ENCODE results near the gene PAX9.
"Not testable (repeated sequence)": the region's sequence is repeated elsewhere in the genome, so short reads cannot be mapped to it uniquely, and the experiment has no call there.

The PAX9 gene

GRCh38 chr14:36683083-36683724 is 21.5 kb downstream of the PAX9 start:
- ChIA-PET CTCF (interaction anchor here (0.8 kb wide), 1 partner anchor 513 kb away, joined by 3 read pairs; no protein-coding TSS in a partner anchor), POLR2A (no interaction called here)
- no peak for DNase-seq (ENCODE audit: extremely low spot score)
- TF ChIP-seq SP1 (IDR thresholded peaks at IDR 0.05) (no peak), ARNT (IDR thresholded peaks at IDR 0.05) (no peak), TARDBP (IDR thresholded peaks at IDR 0.05) (no peak), BHLHE40 (IDR thresholded peaks at IDR 0.05; ENCODE audit: borderline replicate concordance) (no peak), FOXK2 (IDR thresholded peaks at IDR 0.05) (no peak), FOXM1 (IDR thresholded peaks at IDR 0.05; ENCODE audit: borderline replicate concordance) (no peak), ELF4 (IDR thresholded peaks at IDR 0.05) (no peak), ZNF384 (IDR thresholded peaks at IDR 0.05) (no peak)
- TF ChIP-seq, protein P1, sequence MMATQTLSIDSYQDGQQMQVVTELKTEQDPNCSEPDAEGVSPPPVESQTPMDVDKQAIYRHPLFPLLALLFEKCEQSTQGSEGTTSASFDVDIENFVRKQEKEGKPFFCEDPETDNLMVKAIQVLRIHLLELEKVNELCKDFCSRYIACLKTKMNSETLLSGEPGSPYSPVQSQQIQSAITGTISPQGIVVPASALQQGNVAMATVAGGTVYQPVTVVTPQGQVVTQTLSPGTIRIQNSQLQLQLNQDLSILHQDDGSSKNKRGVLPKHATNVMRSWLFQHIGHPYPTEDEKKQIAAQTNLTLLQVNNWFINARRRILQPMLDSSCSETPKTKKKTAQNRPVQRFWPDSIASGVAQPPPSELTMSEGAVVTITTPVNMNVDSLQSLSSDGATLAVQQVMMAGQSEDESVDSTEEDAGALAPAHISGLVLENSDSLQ (IDR thresholded peaks at IDR 0.05): no peak

DNA sequence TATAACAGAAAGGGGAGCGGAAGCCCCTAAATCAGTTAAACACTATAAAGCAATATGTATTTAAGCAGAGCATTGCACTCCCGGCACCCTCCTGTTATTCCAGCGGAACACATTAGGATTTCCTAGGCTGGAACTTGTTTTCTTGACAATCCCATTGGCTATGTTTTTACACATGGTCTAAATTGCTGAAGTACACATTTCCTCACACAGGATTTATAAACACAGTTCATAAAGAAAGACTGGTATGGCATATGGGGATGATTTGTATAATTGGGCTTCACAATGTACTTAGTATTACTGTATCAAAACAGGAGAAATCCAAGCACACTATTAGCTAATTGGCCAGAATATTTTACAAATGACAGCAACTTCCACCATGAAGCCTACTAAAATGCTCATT is 23.3 kb downstream of the PAX9 start:
- no peak for DNase-seq (ENCODE audit: extremely low spot score)
- ChIA-PET POLR2A (interaction anchor here (0.7 kb wide), 1 partner anchor 83 kb away, joined by 3 read pairs; no protein-coding TSS in a partner anchor), CTCF (interaction anchor here (0.9 kb wide), 1 partner anchor 438 kb away, joined by 3 read pairs; no protein-coding TSS in a partner anchor)
- TF ChIP-seq HDGF (IDR thresholded peaks at IDR 0.05; ENCODE audit: borderline replicate concordance) (no peak), L3MBTL2 (conservative IDR thresholded peaks at IDR 0.05) (no peak), BHLHE40 (IDR thresholded peaks at IDR 0.05; ENCODE audit: borderline replicate concordance) (no peak), SUZ12 (IDR thresholded peaks at IDR 0.05) (no peak), FOXA1 (IDR thresholded peaks at IDR 0.05) (no peak), FOXM1 (IDR thresholded peaks at IDR 0.05; ENCODE audit: borderline replicate concordance) (no peak), ZNF384 (IDR thresholded peaks at IDR 0.05) (no peak), TARDBP (IDR thresholded peaks at IDR 0.05) (no peak), LEF1 (IDR thresholded peaks at IDR 0.05; ENCODE audit: borderline replicate concordance) (no peak), FOXK2 (IDR thresholded peaks at IDR 0.05) (no peak), CTBP1 (IDR thresholded peaks at IDR 0.05; ENCODE audit: borderline replicate concordance) (no peak), SP1 (IDR thresholded peaks at IDR 0.05) (no peak), ARNT (IDR thresholded peaks at IDR 0.05) (no peak)
- TF ChIP-seq, protein P1 (IDR thresholded peaks at IDR 0.05): no peak

GRCh38 chr14:36690311-36691040 is 28.8 kb downstream of the PAX9 start:
- CTCF ChIA-PET: no interaction called here
- POLR2A ChIA-PET: no interaction called here
- DNase-seq (ENCODE audit: extremely low spot score): no peak
- TF ChIP-seq HDGF (IDR thresholded peaks at IDR 0.05; ENCODE audit: borderline replicate concordance): no peak
- no peak for TF ChIP-seq ZNF384 (IDR thresholded peaks at IDR 0.05)
- no peak for TF ChIP-seq CTBP1 (IDR thresholded peaks at IDR 0.05; ENCODE audit: borderline replicate concordance)
- TF ChIP-seq, protein P1 (IDR thresholded peaks at IDR 0.05): no peak
- TF ChIP-seq LEF1 (IDR thresholded peaks at IDR 0.05; ENCODE audit: borderline replicate concordance): no peak
- TF ChIP-seq FOXA1 (IDR thresholded peaks at IDR 0.05): no peak
- no peak for TF ChIP-seq ARNT (IDR thresholded peaks at IDR 0.05)

DNA sequence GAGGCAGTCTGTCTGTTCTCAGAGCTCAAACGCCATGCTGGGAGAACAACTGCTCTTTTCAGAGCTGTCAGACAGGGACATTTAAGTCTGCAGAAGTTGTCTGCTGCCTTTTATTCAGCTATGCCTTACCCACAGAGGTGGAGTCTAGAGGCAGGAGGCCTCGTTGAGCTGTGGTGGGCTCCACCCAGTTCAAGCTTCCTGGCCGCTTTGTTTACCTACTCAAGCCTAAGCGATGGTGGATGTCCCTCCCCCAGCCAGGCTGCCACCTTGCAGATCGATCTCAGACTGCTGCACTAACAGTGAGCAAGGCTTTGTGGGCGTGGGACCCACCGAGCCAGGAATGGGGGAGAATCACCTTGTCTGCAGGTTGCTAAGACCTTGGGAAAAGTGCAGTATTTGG is 37.8 kb downstream of the PAX9 start:
- DNase-seq (ENCODE audit: extremely low spot score); POLR2A ChIA-PET; CTCF ChIA-PET: not testable (repeated sequence)

- DNase-seq (ENCODE audit: extremely low spot score): no peak
- ChIA-PET POLR2A (no interaction called here), CTCF (no interaction called here)
- no peak for TF ChIP-seq L3MBTL2 (conservative IDR thresholded peaks at IDR 0.05)
- TF ChIP-seq SP1 (IDR thresholded peaks at IDR 0.05): no peak
Measured at GRCh38 chr14:36700651-36701050, 39.0 kb downstream of the PAX9 start.

GRCh38 chr14:36701132-36701531 is 39.5 kb downstream of the PAX9 start:
- TF ChIP-seq, protein P1 (IDR thresholded peaks at IDR 0.05): no peak
- TF ChIP-seq TARDBP (IDR thresholded peaks at IDR 0.05): no peak
- no peak for TF ChIP-seq SP1 (IDR thresholded peaks at IDR 0.05)
- TF ChIP-seq FOXK2 (IDR thresholded peaks at IDR 0.05): no peak
- no peak for TF ChIP-seq LEF1 (IDR thresholded peaks at IDR 0.05; ENCODE audit: borderline replicate concordance)
- no peak for TF ChIP-seq CTBP1 (IDR thresholded peaks at IDR 0.05; ENCODE audit: borderline replicate concordance)
- no peak for TF ChIP-seq BHLHE40 (IDR thresholded peaks at IDR 0.05; ENCODE audit: borderline replicate concordance)
- TF ChIP-seq ZNF384 (IDR thresholded peaks at IDR 0.05): no peak
- no peak for TF ChIP-seq HDGF (IDR thresholded peaks at IDR 0.05; ENCODE audit: borderline replicate concordance)
- no peak for TF ChIP-seq ELF4 (IDR thresholded peaks at IDR 0.05)
- no peak for TF ChIP-seq NFRKB (IDR thresholded peaks at IDR 0.05)
- no peak for TF ChIP-seq L3MBTL2 (conservative IDR thresholded peaks at IDR 0.05)
- TF ChIP-seq ARNT (IDR thresholded peaks at IDR 0.05): no peak
- TF ChIP-seq FOXA1 (IDR thresholded peaks at IDR 0.05): no peak
- TF ChIP-seq SUZ12 (IDR thresholded peaks at IDR 0.05): no peak
- no peak for TF ChIP-seq FOXM1 (IDR thresholded peaks at IDR 0.05; ENCODE audit: borderline replicate concordance)
- no peak for DNase-seq (ENCODE audit: extremely low spot score)
- CTCF ChIA-PET: no interaction called here
- POLR2A ChIA-PET: no interaction called here

Data from HEK293T (cell line).